K562 (cell line): ENCODE data around the gene NUDT2. TPM values are rescaled to one million over a fixed set of nuclear protein-coding genes. Genes with fewer than 3 reads are reported as not detected.

Experiments
- ATAC-seq: fragments of 200-7000 bp; cut with Tn5 transposase; 3 replicates; pipeline ENCODE4 v1.9.1; 2020; ENCODE audit warnings: moderate library complexity
- BruUV-seq: library from RNA; stranded (reverse); fragments of 400-500 nt; replicated peaks from 2 replicates; lab custom pipeline; 2021; lab: Mats Ljungman, UMichigan
- CTCF ChIA-PET: fragments of 300-600 bp; formaldehyde crosslinking; extraction: SDS; loops from one replicate; lab custom pipeline; 2021; ENCODE audit warnings: low intra/inter-chr PET ratio; lab: Yijun Ruan, JAX
- POLR2A ChIA-PET: fragments of 300-600, 350-650 bp; sonication (Branson Sonifier 250); formaldehyde crosslinking; extraction: SDS; loops from one replicate; lab custom pipeline; 2021; ENCODE audit warnings: antibody characterized with exemption, inconsistent platforms; lab: Yijun Ruan, JAX
- DNase-seq, 4 experiments: peaks; one replicate each; pipeline versions ENCODE4 v3.0.0 to v3.0.0-alpha.2; 2011 to 2018; ENCODE audit warnings: low spot score in 3 of 4, mixed read lengths in 3 of 4; ENCODE audit errors: extremely low read depth in 1 of 4
- FAIRE-seq: peaks from 2 replicates; lab custom pipeline; 2011; peaks lifted over from hg19 to GRCh38; lab: Jason Lieb, UNC
- H2AFZ ChIP-seq: 2 replicates; pipeline ENCODE4 v1.6.0; 2011; ENCODE audit warnings: low read depth, low read length, control low read depth, inconsistent platforms
- H3K27ac ChIP-seq: fragments of 200-600 bp; 3 replicates; pipeline ENCODE4 v1.8.0; 2011; ENCODE audit warnings: low read depth, mild to moderate bottlenecking, control low read depth, inconsistent platforms, low read length, moderate library complexity, mixed read lengths; ENCODE audit errors: extremely low read depth
- H3K27me3 ChIP-seq, 2 experiments: fragments of 300-600 bp in 1 of 2; 2 replicates in 1 of 2; 3 replicates in 1 of 2; pipeline versions ENCODE4 v1.6.0 to v1.8.0; 2011; ENCODE audit warnings: inconsistent platforms in 2 of 2, low read length in 2 of 2, mild to moderate bottlenecking in 1 of 2, mixed read lengths in 1 of 2, moderate library complexity in 1 of 2; ENCODE audit not compliant: control insufficient read depth in 2 of 2, insufficient read depth in 2 of 2
- H3K36me3 ChIP-seq: fragments of 300-600 bp; 3 replicates; pipeline ENCODE4 v1.8.0; 2011; ENCODE audit warnings: mild to moderate bottlenecking, low read length, inconsistent platforms; ENCODE audit not compliant: control insufficient read depth, insufficient read depth
- H3K4me1 ChIP-seq, 2 experiments: fragments of 200-600 bp in 1 of 2; replicated peaks in 1 of 2; 2 replicates in 1 of 2; 3 replicates in 1 of 2; pipeline versions ENCODE4 v1.5.1 to v1.8.0; 2011; ENCODE audit warnings: inconsistent platforms in 2 of 2, low read length in 2 of 2, mild to moderate bottlenecking in 1 of 2, mixed read lengths in 1 of 2, moderate library complexity in 1 of 2; ENCODE audit not compliant: control insufficient read depth in 2 of 2, insufficient read depth in 2 of 2
- H3K4me2 ChIP-seq: 2 replicates; pipeline ENCODE4 v1.6.1; 2011; ENCODE audit warnings: low read length, control low read depth, inconsistent platforms, mixed read lengths; ENCODE audit not compliant: insufficient read depth
- H3K4me3 ChIP-seq: fragments of 200-600 bp; sonication (generic), shearing (Covaris generic); 2 replicates; pipeline ENCODE4 v1.5.1; 2016; ENCODE audit warnings: control low read depth, inconsistent platforms
- H3K79me2 ChIP-seq: fragments of 200-600 bp; 3 replicates; pipeline ENCODE4 v1.8.0; 2011; ENCODE audit warnings: low read length, inconsistent platforms; ENCODE audit not compliant: control insufficient read depth, insufficient read depth
- H3K9ac ChIP-seq, 2 experiments: 2 replicates each; pipeline versions ENCODE4 v1.6.0 to v1.6.1; 2011; ENCODE audit warnings: low read depth in 2 of 2, low read length in 2 of 2, control low read depth in 1 of 2, inconsistent platforms in 1 of 2, mild to moderate bottlenecking in 1 of 2, mixed read lengths in 1 of 2; ENCODE audit not compliant: insufficient read depth in 1 of 2
- H3K9me1 ChIP-seq: one replicate; pipeline ENCODE4 v1.6.0; 2011; ENCODE audit warnings: inconsistent platforms, mild to moderate bottlenecking, low read length, moderate library complexity; ENCODE audit not compliant: control insufficient read depth, insufficient read depth
- H3K9me3 ChIP-seq: replicated peaks from 2 replicates; pipeline ENCODE4 v1.5.1; 2011; ENCODE audit warnings: low read depth, low read length, inconsistent platforms; ENCODE audit not compliant: control insufficient read depth, insufficient read depth
- H4K20me1 ChIP-seq: replicated peaks from 2 replicates; pipeline ENCODE4 v1.6.1; 2011; ENCODE audit warnings: low read length, inconsistent platforms, mixed read lengths; ENCODE audit not compliant: control insufficient read depth, insufficient read depth
- ADNP ChIP-seq: fragments of 200-800 bp; sonication (Bioruptor generic); IDR thresholded peaks from 2 replicates; pipeline ENCODE4 v1.6.1; 2016; ENCODE audit warnings: missing genetic modification characterization, missing compliant biosample characterization
- CBFA2T2 ChIP-seq: fragments of 450-650 bp; conservative IDR thresholded peaks from 2 replicates; pipeline ENCODE4 v1.6.1; 2017; ENCODE audit warnings: mild to moderate bottlenecking
- HBP1 ChIP-seq: fragments of 450-650 bp; formaldehyde crosslinking; IDR thresholded peaks from 2 replicates; pipeline ENCODE4 v1.4.0; 2022; ENCODE audit warnings: missing genetic modification characterization
- MCM2 ChIP-seq: fragments of 450-650 bp; IDR thresholded peaks from 2 replicates; pipeline ENCODE4 v1.6.1; 2017; ENCODE audit warnings: low read depth, mild to moderate bottlenecking
- MCM7 ChIP-seq, 2 experiments: fragments of 450-650 bp; IDR thresholded peaks; 2 replicates each; pipeline ENCODE4 v1.6.1; 2016 to 2018
- MLX ChIP-seq, 2 experiments: fragments of 450-650 bp in 1 of 2; sonication (generic) in 1 of 2; formaldehyde crosslinking; conservative IDR thresholded peaks; 2 replicates each; pipeline versions ENCODE4 v1.4.0 to v1.8.1; 2020 to 2022; ENCODE audit warnings: mild to moderate bottlenecking in 1 of 2, missing genetic modification reagents in 1 of 2
- NFRKB ChIP-seq: fragments of 450-650 bp; IDR thresholded peaks from 2 replicates; pipeline ENCODE4 v1.6.1; 2016; ENCODE audit warnings: low read depth
- OTX1 ChIP-seq: fragments of 450-650 bp; formaldehyde crosslinking; IDR thresholded peaks from 2 replicates; pipeline ENCODE4 v1.4.0; 2022; ENCODE audit warnings: mild to moderate bottlenecking
- PKNOX1 ChIP-seq: fragments of 450-650 bp; IDR thresholded peaks from 2 replicates; pipeline ENCODE4 v1.6.1; 2016
- PTBP1 ChIP-seq: fragments of 200-400 bp; formaldehyde crosslinking; IDR thresholded peaks from 2 replicates; pipeline ENCODE4 v1.6.1; 2017; ENCODE audit warnings: low read depth, low read length
- SMARCE1 ChIP-seq: fragments of 450-650 bp; IDR thresholded peaks from 2 replicates; pipeline ENCODE4 v1.7.1; 2016; ENCODE audit warnings: mild to moderate bottlenecking
- XRCC3 ChIP-seq: fragments of 450-650 bp; IDR thresholded peaks from 2 replicates; pipeline ENCODE4 v1.6.1; 2017; ENCODE audit warnings: mild to moderate bottlenecking, moderate library complexity
- ZC3H11A ChIP-seq: IDR thresholded peaks from 2 replicates; pipeline ENCODE4 v1.6.1; 2012; ENCODE audit warnings: low read depth, low read length, improper control_type of control experiment
- ZC3H8 ChIP-seq: fragments of 450-650 bp; IDR thresholded peaks from 2 replicates; pipeline ENCODE4 v1.6.1; 2017
- ZNF3 ChIP-seq: fragments of 250-450 bp; sonication (Bioruptor Pico); IDR thresholded peaks from 2 replicates; pipeline ENCODE4 v1.5.0; 2021; ENCODE audit warnings: mild to moderate bottlenecking, moderate library complexity
- WGBS: fragments of 100-300 bp; shearing (Covaris generic); methylation state at CpG from one replicate; pipeline ENCODE4 v1.1.6; 2016; ENCODE audit warnings: low coverage, mixed read lengths; ENCODE audit not compliant: insufficient coverage; ENCODE audit errors: missing lambda C conversion rate; 5-methylcytosine and 5-hydroxymethylcytosine counted together
- in situ Hi-C: fragments of 300-500 bp; cut with MboI; formaldehyde crosslinking; loops from 4 replicates; pipeline ENCODE4 v1.15.0; 2018; ENCODE audit warnings: inconsistent platforms, mixed read lengths
- intact Hi-C: fragments of 100-400 bp; cut with micrococcal nuclease; formaldehyde crosslinking; loops from 2 replicates; pipeline ENCODE4 v1.14.2; 2022
- polyA plus RNA-seq, 8 experiments: library from polyadenylated mRNA; depleted of rRNA in 4 of 8; stranded (reverse) in 5 of 8; unstranded in 3 of 8; fragments of >200 nt; fragmentation: Nextera tagmentation in 2 of 8; fragmentation: Illumina TruSeq in 1 of 8; extraction: Ambion mirVana in 2 of 8; extraction: Trizol in 1 of 8; gene quantifications; 2 replicates each; pipeline versions ENCODE4 v1.2.1 to v1.2.3, GENCODE V29; 2011 to 2014; ENCODE audit warnings: inconsistent platforms in 1 of 8, missing spikeins in 1 of 8
- total RNA-seq, 7 experiments: library from RNA; depleted of rRNA in 6 of 7; stranded (reverse); fragments of >200 nt in 6 of 7; fragmentation: Illumina TruSeq in 2 of 7; extraction: Trizol in 2 of 7; gene quantifications; 2 replicates each; pipeline versions ENCODE4 v1.2.1 to v1.2.3, GENCODE V29; 2011 to 2021; ENCODE audit warnings: low replicate concordance in 1 of 7

NUDT2 gene
- total and polyA plus RNA-seq, 9 of the 15 experiments (the other 6 are each of a cell fraction or from before 2014, with no cell fraction given), result 11.5 to 28.1 (median 19.0) TPM

- Histone ChIP-seq H3K36me3 (0 out of 3 replicates have a peak, but pooled peaks cover 7% of the 10 kb centered on the region), H4K20me1 (no peaks in the 10 kb centered on the region), H3K79me2 (no peaks in the 10 kb centered on the region), H3K27ac (no peak overlapping the region), H3K4me2 (no peak overlapping the region), H3K27me3 (no peaks in the 10 kb centered on the region), H3K9ac (no peak overlapping the region), H3K4me1 (no peaks in the 10 kb centered on the region), H2AFZ (no peak overlapping the region), H3K9me1 (no peaks in the 10 kb centered on the region), H3K4me3 (no peak overlapping the region), H3K9me3 (no peaks in the 10 kb centered on the region)
- FAIRE-seq (no peak), DNase-seq (no peak), ATAC-seq (no peak)
- intact Hi-C loops, result no loop called here
- ChIA-PET CTCF (no interaction called here), POLR2A (no interaction called here)
- no TSS peak for BruUV-seq
- WGBS, result 63% methylated on average over 2 of the region's 2 CpGs
- TF ChIP-seq MCM2 (no peak), MLX (CRISPR knock-in tag; conservative IDR thresholded peaks at IDR 0.05) (no peak), HBP1 (CRISPR knock-in tag) (no peak), MCM7 (IDR thresholded peaks at IDR 0.05) (no peak), OTX1 (CRISPR knock-in tag) (no peak), ZNF3 (no peak), XRCC3 (no peak), ADNP (tag) (no peak), PTBP1 (no peak), ZC3H8 (no peak), PKNOX1 (no peak), NFRKB (no peak), SMARCE1 (no peak), CBFA2T2 (no peak), ZC3H11A (no peak)
- in situ Hi-C loops, result no loop called here
These were observed 38.3 kb upstream of the NUDT2 start for GRCh38 chr9:34291023-34291422.
